SJCRH30 (cell line): ENCODE results near the gene CYP2D6. TPM values are rescaled to one million over a fixed set of nuclear protein-coding genes. Genes with fewer than 3 reads are reported as not detected.
"Not testable (repeated sequence)": the region's sequence is repeated elsewhere in the genome, so short reads cannot be mapped to it uniquely, and the experiment has no call there.

Experiments
- DNase-seq, 2 experiments: peaks; one replicate each; pipeline ENCODE4 v3.0.0-alpha.2; 2015 to 2020
- H3K27ac ChIP-seq: fragments of 250-450 bp; sonication (Bioruptor Pico); 2 replicates; pipeline ENCODE4 v1.5.1; 2020; ENCODE audit warnings: mild to moderate bottlenecking, moderate library complexity
- H3K27me3 ChIP-seq: fragments of 250-450 bp; sonication (Bioruptor Pico); 2 replicates; pipeline ENCODE4 v1.5.1; 2020; ENCODE audit warnings: mild to moderate bottlenecking, moderate library complexity
- H3K36me3 ChIP-seq: fragments of 250-450 bp; sonication (Bioruptor Pico); 2 replicates; pipeline ENCODE4 v1.5.1; 2020; ENCODE audit warnings: mild to moderate bottlenecking, moderate library complexity
- H3K4me1 ChIP-seq: fragments of 250-450 bp; sonication (Bioruptor Pico); 2 replicates; pipeline ENCODE4 v1.5.1; 2020; ENCODE audit warnings: mild to moderate bottlenecking, moderate library complexity
- H3K4me3 ChIP-seq: fragments of 250-450 bp; sonication (Bioruptor Pico); 2 replicates; pipeline ENCODE4 v1.5.1; 2020; ENCODE audit warnings: mild to moderate bottlenecking, moderate library complexity
- H3K9me3 ChIP-seq: fragments of 250-450 bp; sonication (Bioruptor Pico); replicated peaks from 2 replicates; pipeline ENCODE4 v1.5.1; 2020; ENCODE audit warnings: mild to moderate bottlenecking, moderate library complexity
- total RNA-seq: library from RNA; depleted of rRNA; stranded (reverse); fragments of >200 nt; shearing (Covaris generic); gene quantifications from 2 replicates; pipeline ENCODE4 v1.2.3, GENCODE V29; 2014

CYP2D6 gene
- total RNA-seq, 1 experiment from 2014 or later, result 0.04 TPM

- not testable (repeated sequence) for H3K27ac ChIP-seq, H3K9me3 ChIP-seq, H3K4me3 ChIP-seq, H3K27me3 ChIP-seq, DNase-seq, H3K4me1 ChIP-seq, H3K36me3 ChIP-seq
These were observed 19.2 kb upstream of the CYP2D6 start for GRCh38 chr22:42149798-42150197.

- H3K4me1 ChIP-seq, result no peaks in the 10 kb centered on the region
- H3K9me3 ChIP-seq, result no peaks in the 10 kb centered on the region
- H3K36me3 ChIP-seq, result no peaks in the 10 kb centered on the region
- no peak overlapping the region for H3K27ac ChIP-seq
- no peaks in the 10 kb centered on the region for H3K27me3 ChIP-seq
- DNase-seq, result no peak
- H3K4me3 ChIP-seq, result no peak overlapping the region
These were observed 14.6 kb upstream of the CYP2D6 start for GRCh38 chr22:42145175-42145574.

GRCh38 chr22:42143859-42144822, 13.5 kb upstream of the CYP2D6 start:
- H3K27me3 ChIP-seq, H3K4me3 ChIP-seq, H3K27ac ChIP-seq, H3K36me3 ChIP-seq, DNase-seq, H3K9me3 ChIP-seq, H3K4me1 ChIP-seq: not testable (repeated sequence)

GRCh38 chr22:42142771-42143461, 12.3 kb upstream of the CYP2D6 start:
- no peaks in the 10 kb centered on the region for H3K36me3 ChIP-seq
- H3K4me1 ChIP-seq, result no peaks in the 10 kb centered on the region
- no peak overlapping the region for H3K4me3 ChIP-seq
- no peaks in the 10 kb centered on the region for H3K27me3 ChIP-seq
- no peaks in the 10 kb centered on the region for H3K9me3 ChIP-seq
- no peak overlapping the region for H3K27ac ChIP-seq
- DNase-seq, result no peak

GRCh38 chr22:42141307-42142057, 10.9 kb upstream of the CYP2D6 start:
- not testable (repeated sequence) for H3K27ac ChIP-seq

GRCh38 chr22:42140153-42140552, 9.5 kb upstream of the CYP2D6 start:
- H3K9me3 ChIP-seq, DNase-seq, H3K36me3 ChIP-seq, H3K4me1 ChIP-seq, H3K27me3 ChIP-seq, H3K4me3 ChIP-seq, H3K27ac ChIP-seq: not testable (repeated sequence)

More at GRCh38 chr22:42141307-42142057, 10.9 kb upstream of the CYP2D6 start:
- not testable (repeated sequence) for H3K27me3 ChIP-seq, H3K4me3 ChIP-seq, H3K9me3 ChIP-seq, H3K4me1 ChIP-seq, DNase-seq, H3K36me3 ChIP-seq

- not testable (repeated sequence) for H3K9me3 ChIP-seq, H3K4me3 ChIP-seq, H3K27me3 ChIP-seq, DNase-seq, H3K36me3 ChIP-seq, H3K27ac ChIP-seq, H3K4me1 ChIP-seq
These were observed 8.9 kb upstream of the CYP2D6 start for GRCh38 chr22:42139508-42139907.

- Histone ChIP-seq H3K9me3 (no peaks in the 10 kb centered on the region), H3K4me3 (no peak overlapping the region), H3K36me3 (no peaks in the 10 kb centered on the region), H3K27me3 (no peaks in the 10 kb centered on the region), H3K4me1 (no peaks in the 10 kb centered on the region), H3K27ac (no peak overlapping the region)
- DNase-seq, result no peak
These were observed 8.4 kb upstream of the CYP2D6 start for GRCh38 chr22:42138972-42139371.

GRCh38 chr22:42138122-42138770, 7.6 kb upstream of the CYP2D6 start:
- Histone ChIP-seq H3K27ac (no peak overlapping the region), H3K4me1 (no peaks in the 10 kb centered on the region), H3K36me3 (no peaks in the 10 kb centered on the region), H3K27me3 (no peaks in the 10 kb centered on the region), H3K9me3 (no peaks in the 10 kb centered on the region), H3K4me3 (no peak overlapping the region)
- DNase-seq, result no peak

GRCh38 chr22:42135688-42136087, 5.1 kb upstream of the CYP2D6 start:
- not testable (repeated sequence) for H3K4me3 ChIP-seq, H3K27me3 ChIP-seq, H3K27ac ChIP-seq, H3K9me3 ChIP-seq, H3K36me3 ChIP-seq, H3K4me1 ChIP-seq, DNase-seq

GRCh38 chr22:42134100-42135020, 3.8 kb upstream of the CYP2D6 start:
- no peaks in the 10 kb centered on the region for H3K4me1 ChIP-seq
- H3K27ac ChIP-seq, result no peak overlapping the region
- H3K9me3 ChIP-seq, result no peaks in the 10 kb centered on the region
- DNase-seq, result no peak
- H3K36me3 ChIP-seq, result no peaks in the 10 kb centered on the region
- no peak overlapping the region for H3K4me3 ChIP-seq
- no peaks in the 10 kb centered on the region for H3K27me3 ChIP-seq

- Histone ChIP-seq H3K9me3 (no peaks in the 10 kb centered on the region), H3K27me3 (no peaks in the 10 kb centered on the region), H3K4me3 (no peak overlapping the region), H3K36me3 (no peaks in the 10 kb centered on the region), H3K4me1 (no peaks in the 10 kb centered on the region), H3K27ac (no peak overlapping the region)
- DNase-seq, result no peak
These were observed 1.8 kb upstream of the CYP2D6 start for GRCh38 chr22:42132457-42132856.

GRCh38 chr22:42131562-42131961, 952 bp upstream of the CYP2D6 start:
- no peak for DNase-seq
- Histone ChIP-seq H3K4me3 (no peak overlapping the region), H3K27me3 (no peaks in the 10 kb centered on the region), H3K36me3 (no peaks in the 10 kb centered on the region), H3K4me1 (no peaks in the 10 kb centered on the region), H3K9me3 (no peaks in the 10 kb centered on the region), H3K27ac (no peak overlapping the region)

GRCh38 chr22:42130182-42130581, 428 bp downstream of the CYP2D6 start:
- not testable (repeated sequence) for H3K9me3 ChIP-seq, H3K4me3 ChIP-seq, H3K36me3 ChIP-seq, DNase-seq, H3K4me1 ChIP-seq, H3K27ac ChIP-seq, H3K27me3 ChIP-seq
